GM21526 (cell line): ENCODE results near the gene ZBTB20.

Experiments
- ATAC-seq: cut with Tn5 transposase; IDR thresholded peaks from one replicate; pipeline ENCODE4 v1.9.1; 2021; ENCODE audit warnings: moderate library complexity; ENCODE audit not compliant: unreplicated experiment, low FRiP score

ZBTB20 gene

GRCh38 chr3:115092220-115092791 is 54.8 kb downstream of the ZBTB20 start:
- peak; percentile 85 for ATAC-seq

- ATAC-seq, result no peak
Observed at GRCh38 chr3:115090712-115091111, 56.4 kb downstream of the ZBTB20 start.

- ATAC-seq, result no peak
Observed at GRCh38 chr3:115089481-115089880, 57.6 kb downstream of the ZBTB20 start.

DNA sequence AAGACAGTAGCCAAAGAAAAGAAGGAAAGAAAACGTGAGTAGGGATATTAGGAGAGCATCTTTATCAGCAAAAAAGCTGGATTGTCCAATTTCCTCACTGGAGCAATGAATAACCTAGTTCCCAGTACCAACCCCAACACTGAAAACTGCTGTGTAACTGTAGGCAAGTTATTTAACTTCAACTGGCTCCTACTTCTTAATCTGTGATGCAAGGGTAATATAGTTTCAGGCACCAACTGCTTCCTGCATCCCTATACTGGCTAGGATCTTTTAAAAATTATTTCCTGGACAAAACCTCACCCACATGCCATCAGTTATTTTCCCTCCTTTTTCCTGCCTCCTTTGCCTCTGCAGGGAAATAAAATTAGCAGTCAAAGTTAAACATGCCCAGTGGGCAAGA is 59.6 kb downstream of the ZBTB20 start:
- ATAC-seq, result no peak

DNA sequence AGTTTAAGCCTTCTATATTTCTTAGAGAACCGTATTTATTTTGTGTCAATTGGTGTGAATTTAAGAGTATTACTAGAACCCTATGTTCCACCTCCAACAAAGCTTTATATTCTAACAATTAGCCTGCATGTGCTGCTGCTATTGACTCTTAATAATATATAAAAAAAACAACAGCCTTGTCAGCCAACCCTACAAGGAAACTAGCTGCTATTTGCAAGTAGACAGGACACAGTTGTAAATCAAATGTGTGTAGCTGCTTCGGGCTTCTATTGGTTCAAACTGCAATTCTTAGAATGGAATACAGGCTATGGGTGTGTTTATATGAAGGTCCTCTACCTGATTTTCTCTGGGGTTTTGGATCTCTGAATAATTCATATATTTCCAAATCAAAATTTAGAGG is 60.7 kb downstream of the ZBTB20 start:
- no peak for ATAC-seq

DNA sequence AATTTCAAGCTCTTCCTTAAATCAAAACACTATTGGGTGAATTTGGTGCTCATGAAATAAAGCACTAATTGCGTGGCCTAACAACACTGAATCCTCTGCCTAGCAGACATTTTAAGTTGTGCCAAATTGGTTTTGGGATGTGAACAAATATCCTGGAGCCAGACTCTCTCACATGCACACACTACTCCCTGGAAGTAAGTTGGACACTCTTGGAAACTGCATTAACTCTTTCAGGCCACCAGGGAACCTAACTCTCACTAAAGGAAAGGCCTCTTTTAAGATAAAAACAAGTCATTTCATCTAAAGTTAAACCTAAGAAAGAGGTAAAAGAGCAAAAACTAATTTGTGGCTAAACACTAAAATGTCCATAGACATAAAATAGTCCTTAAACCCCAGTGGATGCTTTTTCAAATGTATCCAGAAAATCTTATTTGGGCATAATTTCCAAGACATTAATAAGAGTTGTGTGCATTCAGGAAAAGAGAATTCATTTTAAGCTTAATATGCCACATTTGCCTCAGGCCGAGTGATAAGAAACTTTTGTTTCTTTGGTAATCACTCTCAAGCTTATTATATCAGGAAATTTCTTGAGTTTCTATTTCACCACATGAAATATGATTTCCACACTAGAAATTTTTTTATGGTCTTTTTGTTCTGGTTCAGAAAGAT is 61.8 kb downstream of the ZBTB20 start:
- no peak for ATAC-seq

DNA sequence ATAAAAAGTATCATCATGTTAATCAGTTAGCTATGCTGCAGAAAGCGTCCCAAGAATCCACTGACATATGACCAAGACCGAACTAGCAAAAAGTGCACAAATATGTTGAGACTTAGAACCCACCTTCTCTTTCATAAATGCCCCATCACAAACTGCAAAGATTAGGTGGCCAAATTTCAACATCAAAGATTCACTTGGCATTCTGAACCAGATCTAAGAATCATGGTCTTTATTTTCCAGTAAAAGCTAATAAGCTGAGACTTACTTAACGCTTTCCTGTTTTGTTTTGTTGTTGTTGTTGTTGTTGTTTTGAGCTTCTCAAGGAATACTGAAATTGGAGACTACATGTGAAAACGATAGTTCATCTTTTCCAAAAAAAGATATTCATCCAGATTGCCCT is 62.4 kb downstream of the ZBTB20 start:
- no peak for ATAC-seq

DNA sequence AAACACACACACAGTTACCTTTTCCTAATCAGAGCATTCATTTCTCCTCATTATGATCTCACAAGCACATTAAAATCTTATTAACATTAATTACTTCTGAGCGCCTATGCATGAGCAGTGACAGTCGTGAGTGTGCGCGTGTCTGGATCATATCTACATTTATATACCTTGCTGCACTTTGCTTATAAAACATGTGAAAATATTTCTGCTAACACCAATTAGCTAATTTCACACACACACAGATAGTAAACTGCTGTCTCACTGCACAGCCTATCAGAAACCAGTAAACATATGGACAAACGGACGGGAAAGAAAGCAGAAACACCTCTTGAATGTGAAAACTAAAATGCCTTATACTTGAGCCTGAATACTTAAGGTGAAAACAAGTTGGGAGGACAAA is 64.8 kb downstream of the ZBTB20 start:
- ATAC-seq, result no peak

DNA sequence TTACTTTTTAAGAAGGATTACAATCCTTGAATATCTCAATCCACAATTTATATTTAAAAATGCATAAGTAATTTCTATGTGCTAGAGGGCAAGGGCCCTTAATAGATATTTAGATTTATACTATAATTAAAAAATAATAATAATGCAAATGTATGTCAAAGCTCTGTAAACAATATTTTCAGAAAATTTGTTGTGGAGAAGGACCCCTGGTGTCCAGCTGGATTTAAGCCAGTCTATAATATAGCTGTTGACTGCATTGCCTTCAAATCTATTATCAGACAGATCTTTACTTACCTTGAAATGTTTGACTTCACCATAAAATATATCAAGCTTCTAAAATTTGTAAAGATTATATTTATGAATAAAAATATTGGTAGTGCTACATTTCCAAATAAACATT is 65.6 kb downstream of the ZBTB20 start:
- ATAC-seq, result no peak

GRCh38 chr3:115077501-115078250 is 69.4 kb downstream of the ZBTB20 start:
- ATAC-seq, result no peak

- no peak for ATAC-seq
Observed at GRCh38 chr3:115074502-115074901, 72.6 kb downstream of the ZBTB20 start.

- ATAC-seq, result no peak
Observed at GRCh38 chr3:115072265-115073021, 74.6 kb downstream of the ZBTB20 start.

DNA sequence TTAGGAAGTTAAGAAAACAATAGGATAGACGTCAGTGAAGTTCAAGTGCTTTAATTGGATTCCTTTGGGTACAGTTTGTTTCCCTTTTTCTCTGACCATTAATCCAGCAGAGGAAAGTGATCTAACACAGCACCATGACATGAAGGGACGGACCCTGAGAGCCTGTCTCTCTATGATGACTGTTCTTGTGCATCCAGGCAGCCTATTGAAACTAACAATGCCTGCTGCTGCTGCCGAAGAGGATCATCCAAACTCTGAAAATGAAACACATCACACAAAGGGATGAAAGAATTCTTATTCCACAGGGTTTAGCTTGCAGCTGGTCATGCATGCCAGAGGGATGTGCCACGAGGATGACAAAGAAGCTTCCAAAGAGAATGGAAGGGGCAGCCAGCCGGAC is 75.5 kb downstream of the ZBTB20 start:
- ATAC-seq, result no peak

- no peak for ATAC-seq
Observed at GRCh38 chr3:115071166-115071565, 75.9 kb downstream of the ZBTB20 start.

DNA sequence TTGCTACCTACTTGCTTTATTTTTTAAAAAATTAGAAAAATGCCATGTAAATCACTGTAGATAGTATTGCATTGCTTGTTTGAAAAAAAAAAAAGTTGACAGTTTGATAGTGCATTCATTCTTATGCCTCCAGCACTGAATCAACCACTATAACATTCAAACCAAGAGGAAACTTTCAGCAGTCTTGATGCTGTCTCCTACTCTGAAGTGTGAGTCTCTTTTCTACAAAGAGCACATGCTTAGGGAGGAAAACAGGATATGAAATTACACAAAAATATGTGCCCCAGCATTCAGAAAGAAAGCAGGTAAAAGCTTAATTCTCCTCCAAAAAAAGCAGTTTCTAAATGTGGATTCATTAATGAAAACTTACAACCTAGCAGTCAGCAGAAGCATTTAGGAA is 78.3 kb downstream of the ZBTB20 start:
- no peak for ATAC-seq

DNA sequence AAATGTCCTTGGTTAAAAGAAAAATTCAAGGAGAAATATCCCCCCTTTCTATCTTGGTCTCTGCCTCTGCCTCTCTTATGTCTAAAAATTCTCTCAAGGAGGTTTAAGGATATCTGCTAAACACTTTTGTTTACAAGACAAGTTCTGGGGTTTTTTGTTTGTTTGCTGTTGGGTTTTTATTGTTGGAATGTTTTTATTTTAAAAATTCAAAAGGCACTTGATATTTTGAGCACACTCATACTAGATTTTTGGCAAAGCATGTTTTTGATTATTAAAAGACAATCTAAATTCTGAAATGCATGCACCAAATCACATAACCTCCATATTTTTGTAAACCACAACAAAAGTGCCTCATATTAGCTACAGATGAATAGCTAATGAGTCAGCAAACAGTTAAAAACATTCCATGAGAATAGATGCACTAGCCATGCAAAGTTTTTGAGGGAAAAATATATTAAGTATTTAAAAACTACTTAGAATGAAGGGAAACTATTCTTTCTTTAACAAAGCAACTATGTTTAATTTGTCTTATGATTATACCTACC is 84.6 kb downstream of the ZBTB20 start:
- no peak for ATAC-seq

DNA sequence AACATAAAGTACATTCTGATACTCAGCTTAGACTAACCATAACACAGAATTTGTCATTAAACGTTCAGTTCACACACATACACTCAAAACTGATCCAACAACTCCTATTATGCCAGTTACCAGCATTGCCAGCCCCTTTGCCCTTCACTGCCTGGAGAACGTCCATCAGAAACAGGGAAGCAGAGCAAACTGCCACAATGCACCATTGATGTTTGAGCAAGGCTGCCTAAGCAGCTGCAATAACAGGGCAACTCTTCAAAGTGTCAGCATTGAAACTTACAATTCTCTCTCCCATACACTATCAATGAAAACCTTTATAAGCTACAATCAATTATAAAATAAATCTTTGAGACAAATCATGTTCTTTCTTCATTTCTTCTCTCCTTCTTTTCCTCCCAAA is 85.1 kb downstream of the ZBTB20 start:
- no peak for ATAC-seq

DNA sequence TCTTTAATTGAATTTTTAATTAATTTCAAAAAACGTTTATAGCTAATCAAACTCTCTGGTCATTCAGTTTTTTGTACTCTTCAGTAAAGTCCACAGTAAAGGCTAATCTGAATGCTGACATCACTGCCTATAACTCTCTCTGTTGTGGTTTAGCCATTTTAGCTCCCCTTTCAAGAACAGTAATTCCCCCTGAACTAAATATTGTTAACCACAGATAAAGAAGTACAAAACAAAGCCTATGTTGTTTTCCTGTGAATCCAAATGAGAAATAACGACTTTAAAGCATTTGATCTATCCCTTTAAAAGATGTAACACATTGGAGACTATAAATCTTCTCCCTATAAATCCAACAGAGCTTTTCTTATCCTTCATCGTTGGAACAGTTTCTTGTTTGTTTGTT is 94.2 kb downstream of the ZBTB20 start:
- no peak for ATAC-seq

DNA sequence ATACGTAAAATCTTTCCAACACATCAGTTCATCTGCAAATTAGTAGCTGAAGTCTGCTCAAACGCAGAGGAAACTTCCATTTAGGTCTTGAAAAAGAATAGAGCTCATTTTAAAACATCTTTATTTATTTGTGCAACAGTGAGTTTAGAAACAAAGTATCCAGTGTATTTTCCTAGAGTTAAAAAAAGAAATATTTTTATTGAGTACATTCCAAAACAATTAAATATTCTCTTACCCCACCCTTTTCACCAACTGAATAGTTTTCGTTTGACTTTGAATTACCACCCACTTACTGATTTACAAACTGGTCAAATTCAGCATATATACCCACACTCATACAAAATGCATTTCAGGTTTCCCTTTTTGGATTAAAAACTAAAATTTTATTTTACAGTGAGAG is 104.7 kb downstream of the ZBTB20 start:
- no peak for ATAC-seq

GRCh38 chr3:115040673-115041286 is 106.3 kb downstream of the ZBTB20 start:
- peak; percentile 65 for ATAC-seq

GRCh38 chr3:115040246-115040645 is 106.8 kb downstream of the ZBTB20 start:
- ATAC-seq, result no peak
